ENCODE data around the gene PRTFDC1. TPM values are rescaled to one million over a fixed set of nuclear protein-coding genes. Genes with fewer than 3 reads are reported as not detected.

Gene PRTFDC1
- total RNA-seq, 2 experiments from 2014 or later = not detected

GRCh38 chr10:24915304-24915703 lies 37.1 kb downstream of the PRTFDC1 start:
- no peaks in the 10 kb centered on the region for H3K9me3 ChIP-seq (ENCODE audit: low read length)
- intact Hi-C loops (cut with micrococcal nuclease; ENCODE audit: unreplicated experiment) = no loop called here

GRCh38 chr10:24914148-24914547 lies 38.3 kb downstream of the PRTFDC1 start:
- intact Hi-C loops (cut with micrococcal nuclease; ENCODE audit: unreplicated experiment) = no loop called here
- no TSS peak for BruUV-seq (replicated peaks)
- H2AFZ ChIP-seq (ENCODE audit: low read length) = no peak overlapping the region
- no peak for DNase-seq (ENCODE audit: low spot score)
- H4K20me1 ChIP-seq (ENCODE audit: insufficient read depth, low read length) = no peaks in the 10 kb centered on the region
- POLR2A ChIA-PET = no interaction called here
- H3K27ac ChIP-seq (ENCODE audit: low read depth, low read length, poor library complexity, severe bottlenecking) = no peak overlapping the region
- H3K36me3 ChIP-seq (ENCODE audit: insufficient read depth, low read length) = no peaks in the 10 kb centered on the region
- H3K9me2 ChIP-seq (ENCODE audit: insufficient read depth, low read length) = no peaks in the 10 kb centered on the region
- H3K79me2 ChIP-seq (ENCODE audit: insufficient read depth, low read depth, low read length) = no peaks in the 10 kb centered on the region
- CTCF ChIA-PET (ENCODE audit: unreplicated experiment) = no interaction called here
- H3K4me2 ChIP-seq (ENCODE audit: low read length) = no peak overlapping the region
- H3K4me3 ChIP-seq (ENCODE audit: low read depth, low read length, poor library complexity, severe bottlenecking) = no peak overlapping the region
- TF ChIP-seq EZH2phosphoT487 (IDR thresholded peaks at IDR 0.05; ENCODE audit: borderline replicate concordance, low read depth, low read length) (no peak), CTCF (conservative IDR thresholded peaks at IDR 0.05; ENCODE audit: low read length) (no peak)
- H3K4me1 ChIP-seq (ENCODE audit: insufficient read depth, low read length, poor library complexity, severe bottlenecking) = no peaks in the 10 kb centered on the region
- H3K9me3 ChIP-seq (ENCODE audit: low read length) = no peaks in the 10 kb centered on the region

More at GRCh38 chr10:24915304-24915703, 37.1 kb downstream of the PRTFDC1 start:
- Histone ChIP-seq H3K4me1 (ENCODE audit: insufficient read depth, low read length, poor library complexity, severe bottlenecking) (no peaks in the 10 kb centered on the region), H3K27ac (ENCODE audit: low read depth, low read length, poor library complexity, severe bottlenecking) (no peak overlapping the region), H4K20me1 (ENCODE audit: insufficient read depth, low read length) (no peaks in the 10 kb centered on the region), H3K4me3 (ENCODE audit: low read depth, low read length, poor library complexity, severe bottlenecking) (no peak overlapping the region), H3K4me2 (ENCODE audit: low read length) (no peak overlapping the region), H3K9me2 (ENCODE audit: insufficient read depth, low read length) (no peaks in the 10 kb centered on the region), H2AFZ (ENCODE audit: low read length) (no peak overlapping the region), H3K79me2 (ENCODE audit: insufficient read depth, low read depth, low read length) (no peaks in the 10 kb centered on the region), H3K36me3 (ENCODE audit: insufficient read depth, low read length) (no peaks in the 10 kb centered on the region)
- POLR2A ChIA-PET = interaction anchor here (0.6 kb wide), 1 partner anchor 12 kb away, joined by 6 read pairs; no protein-coding TSS in a partner anchor
- no peak for DNase-seq (ENCODE audit: low spot score)
- TF ChIP-seq CTCF (conservative IDR thresholded peaks at IDR 0.05; ENCODE audit: low read length) = no peak
- TF ChIP-seq EZH2phosphoT487 (IDR thresholded peaks at IDR 0.05; ENCODE audit: borderline replicate concordance, low read depth, low read length) = no peak
- no TSS peak for BruUV-seq (replicated peaks)
- CTCF ChIA-PET (ENCODE audit: unreplicated experiment) = no interaction called here

GRCh38 chr10:24912215-24912614 lies 40.2 kb downstream of the PRTFDC1 start:
- no TSS peak for BruUV-seq (replicated peaks)
- no peak overlapping the region for H2AFZ ChIP-seq (ENCODE audit: low read length)
- no peaks in the 10 kb centered on the region for H3K9me2 ChIP-seq (ENCODE audit: insufficient read depth, low read length)
- no peak for TF ChIP-seq CTCF (conservative IDR thresholded peaks at IDR 0.05; ENCODE audit: low read length)
- TF ChIP-seq EZH2phosphoT487 (IDR thresholded peaks at IDR 0.05; ENCODE audit: borderline replicate concordance, low read depth, low read length) = no peak
- intact Hi-C loops (cut with micrococcal nuclease; ENCODE audit: unreplicated experiment) = no loop called here
- no peaks in the 10 kb centered on the region for H4K20me1 ChIP-seq (ENCODE audit: insufficient read depth, low read length)
- no peaks in the 10 kb centered on the region for H3K79me2 ChIP-seq (ENCODE audit: insufficient read depth, low read depth, low read length)
- no peak for DNase-seq (ENCODE audit: low spot score)
- CTCF ChIA-PET (ENCODE audit: unreplicated experiment) = no interaction called here
- no peak overlapping the region for H3K4me2 ChIP-seq (ENCODE audit: low read length)
- POLR2A ChIA-PET = no interaction called here
- H3K4me3 ChIP-seq (ENCODE audit: low read depth, low read length, poor library complexity, severe bottlenecking) = no peak overlapping the region
- H3K27ac ChIP-seq (ENCODE audit: low read depth, low read length, poor library complexity, severe bottlenecking) = no peak overlapping the region
- no peaks in the 10 kb centered on the region for H3K36me3 ChIP-seq (ENCODE audit: insufficient read depth, low read length)
- no peaks in the 10 kb centered on the region for H3K9me3 ChIP-seq (ENCODE audit: low read length)
- H3K4me1 ChIP-seq (ENCODE audit: insufficient read depth, low read length, poor library complexity, severe bottlenecking) = no peaks in the 10 kb centered on the region

Data from OCI-LY7 (cell line).